ENCODE measurements around the gene ADAM23. TPM values are rescaled to one million over a fixed set of nuclear protein-coding genes. Genes with fewer than 3 reads are reported as not detected.

Gene ADAM23
- polyA plus RNA-seq, 1 donor (not counting 4 experiments of a cell fraction or from before 2014, with no cell fraction given) = 1.3 TPM

DNA sequence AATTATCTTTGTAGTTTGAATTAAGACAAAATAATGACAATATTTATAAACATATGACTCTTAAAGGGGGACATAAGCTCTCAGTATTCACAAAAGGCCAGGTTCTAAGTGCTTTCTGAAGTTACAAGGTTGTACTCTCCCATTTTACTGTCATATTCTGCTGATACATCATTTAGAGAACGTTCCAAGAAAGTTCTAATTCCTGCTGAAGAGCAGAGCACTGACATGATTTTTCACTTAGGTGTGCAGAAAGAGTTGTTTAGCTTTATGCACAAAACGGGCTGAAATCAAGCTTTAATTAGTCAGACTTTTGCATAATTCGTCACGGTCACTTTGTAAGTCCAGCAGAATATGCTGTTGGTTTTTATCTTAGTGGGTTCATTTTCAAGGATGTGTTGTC is 37.3 kb downstream of the ADAM23 start:
- no peak for FAIRE-seq
- TF ChIP-seq, protein P1, sequence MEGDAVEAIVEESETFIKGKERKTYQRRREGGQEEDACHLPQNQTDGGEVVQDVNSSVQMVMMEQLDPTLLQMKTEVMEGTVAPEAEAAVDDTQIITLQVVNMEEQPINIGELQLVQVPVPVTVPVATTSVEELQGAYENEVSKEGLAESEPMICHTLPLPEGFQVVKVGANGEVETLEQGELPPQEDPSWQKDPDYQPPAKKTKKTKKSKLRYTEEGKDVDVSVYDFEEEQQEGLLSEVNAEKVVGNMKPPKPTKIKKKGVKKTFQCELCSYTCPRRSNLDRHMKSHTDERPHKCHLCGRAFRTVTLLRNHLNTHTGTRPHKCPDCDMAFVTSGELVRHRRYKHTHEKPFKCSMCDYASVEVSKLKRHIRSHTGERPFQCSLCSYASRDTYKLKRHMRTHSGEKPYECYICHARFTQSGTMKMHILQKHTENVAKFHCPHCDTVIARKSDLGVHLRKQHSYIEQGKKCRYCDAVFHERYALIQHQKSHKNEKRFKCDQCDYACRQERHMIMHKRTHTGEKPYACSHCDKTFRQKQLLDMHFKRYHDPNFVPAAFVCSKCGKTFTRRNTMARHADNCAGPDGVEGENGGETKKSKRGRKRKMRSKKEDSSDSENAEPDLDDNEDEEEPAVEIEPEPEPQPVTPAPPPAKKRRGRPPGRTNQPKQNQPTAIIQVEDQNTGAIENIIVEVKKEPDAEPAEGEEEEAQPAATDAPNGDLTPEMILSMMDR (optimal IDR thresholded peaks at IDR 0.05 in 1 of 3, IDR thresholded peaks at IDR 0.05 in 1 of 3, conservative IDR thresholded peaks at IDR 0.05 in 1 of 3; ENCODE audit: extremely low read depth in 1 of 3, insufficient read depth in 2 of 3, low read length in 3 of 3) = no peak
- TF ChIP-seq EZH2 (IDR thresholded peaks at IDR 0.05; ENCODE audit: low read length) = no peak
- no peak for DNase-seq (ENCODE audit: low read depth, low spot score)
- Histone ChIP-seq H3K9me1 (ENCODE audit: control insufficient read depth, extremely low read depth, insufficient read depth, low read length) (no peaks in the 10 kb centered on the region), H3K9me3 (ENCODE audit: control insufficient read depth, low read depth, low read length) (no peaks in the 10 kb centered on the region), H3K27me3 (ENCODE audit: control insufficient read depth, extremely low read depth, insufficient read depth, low read length) (no peaks in the 10 kb centered on the region), H4K20me1 (ENCODE audit: control insufficient read depth, extremely low read depth, insufficient read depth, low read length) (no peaks in the 10 kb centered on the region), H2AFZ (ENCODE audit: control insufficient read depth, low read length) (no peak overlapping the region), H3K4me1 (ENCODE audit: control insufficient read depth, extremely low read depth, insufficient read depth, low read length) (peaks cover 8% of the 10 kb centered on the region), H3K36me3 (ENCODE audit: control insufficient read depth in 2 of 2, extremely low read depth in 1 of 2, insufficient read depth in 2 of 2, low read length in 2 of 2) (no peaks in the 10 kb centered on the region), H3K27ac (ENCODE audit: control insufficient read depth, insufficient read depth, low read length) (no peak overlapping the region), H3K4me3 (ENCODE audit: control insufficient read depth in 2 of 3, extremely low read depth in 1 of 3, insufficient read depth in 2 of 3, low read depth in 1 of 3, low read length in 3 of 3) (no peak overlapping the region), H3K79me2 (ENCODE audit: control insufficient read depth, insufficient read depth, low read length) (no peaks in the 10 kb centered on the region), H3K9ac (ENCODE audit: control insufficient read depth, extremely low read depth, insufficient read depth, low read length) (no peak overlapping the region), H3K4me2 (ENCODE audit: control insufficient read depth, extremely low read depth, insufficient read depth, low read depth, low read length) (no peak overlapping the region)
- dilution Hi-C loops (cut with MboI; ENCODE audit: extremely low pct_ligation_motif_present, low sequenced_read_pairs) = no loop called here

DNA sequence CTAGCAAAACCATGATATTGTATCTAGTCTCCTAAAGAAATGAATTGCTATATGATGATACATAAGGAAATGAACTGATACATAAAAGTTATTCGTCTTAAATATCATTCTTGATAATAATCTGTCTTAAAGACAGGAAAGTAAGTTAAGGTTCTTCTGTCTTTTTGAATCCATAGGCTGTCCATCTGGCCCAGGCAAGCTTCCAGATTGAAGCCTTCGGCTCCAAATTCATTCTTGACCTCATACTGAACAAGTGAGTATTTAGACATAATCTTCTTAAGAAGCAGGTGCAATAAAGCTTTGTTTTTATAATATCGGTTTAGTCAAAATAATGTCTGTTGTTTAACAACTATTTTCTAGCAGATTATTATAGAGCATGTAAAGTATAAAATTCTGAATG is 37.7 kb downstream of the ADAM23 start:
- Histone ChIP-seq H3K9me3 (ENCODE audit: control insufficient read depth, low read depth, low read length) (no peaks in the 10 kb centered on the region), H3K36me3 (ENCODE audit: control insufficient read depth in 2 of 2, extremely low read depth in 1 of 2, insufficient read depth in 2 of 2, low read length in 2 of 2) (no peaks in the 10 kb centered on the region), H3K79me2 (ENCODE audit: control insufficient read depth, insufficient read depth, low read length) (no peaks in the 10 kb centered on the region), H2AFZ (ENCODE audit: control insufficient read depth, low read length) (no peak overlapping the region), H3K4me2 (ENCODE audit: control insufficient read depth, extremely low read depth, insufficient read depth, low read depth, low read length) (no peak overlapping the region), H3K9ac (ENCODE audit: control insufficient read depth, extremely low read depth, insufficient read depth, low read length) (no peak overlapping the region), H3K4me3 (ENCODE audit: control insufficient read depth in 2 of 3, extremely low read depth in 1 of 3, insufficient read depth in 2 of 3, low read depth in 1 of 3, low read length in 3 of 3) (no peak overlapping the region), H4K20me1 (ENCODE audit: control insufficient read depth, extremely low read depth, insufficient read depth, low read length) (no peaks in the 10 kb centered on the region), H3K27me3 (ENCODE audit: control insufficient read depth, extremely low read depth, insufficient read depth, low read length) (no peaks in the 10 kb centered on the region), H3K27ac (ENCODE audit: control insufficient read depth, insufficient read depth, low read length) (no peak overlapping the region), H3K9me1 (ENCODE audit: control insufficient read depth, extremely low read depth, insufficient read depth, low read length) (no peaks in the 10 kb centered on the region), H3K4me1 (ENCODE audit: control insufficient read depth, extremely low read depth, insufficient read depth, low read length) (peaks cover 8% of the 10 kb centered on the region)
- DNase-seq (ENCODE audit: low read depth, low spot score) = no peak
- dilution Hi-C loops (cut with MboI; ENCODE audit: extremely low pct_ligation_motif_present, low sequenced_read_pairs) = no loop called here
- no peak for FAIRE-seq
- TF ChIP-seq, protein P1 (optimal IDR thresholded peaks at IDR 0.05 in 1 of 3, IDR thresholded peaks at IDR 0.05 in 1 of 3, conservative IDR thresholded peaks at IDR 0.05 in 1 of 3; ENCODE audit: extremely low read depth in 1 of 3, insufficient read depth in 2 of 3, low read length in 3 of 3) = no peak
- TF ChIP-seq EZH2 (IDR thresholded peaks at IDR 0.05; ENCODE audit: low read length) = no peak

Measured in keratinocyte (primary cell).